GM15510 (cell line): ENCODE measurements around the gene IL10RB.

ENCODE experiments used
- POLR2A ChIP-seq: IDR thresholded peaks from 3 replicates; pipeline ENCODE4 v1.6.1; 2011; ENCODE audit warnings: borderline replicate concordance; ENCODE audit not compliant: insufficient read length; ENCODE audit errors: extremely low read depth

IL10RB gene

GRCh38 chr21:33330726-33331125 lies 64.6 kb downstream of the IL10RB start:
- TF ChIP-seq POLR2A = no peak

GRCh38 chr21:33332143-33332542 lies 66.0 kb downstream of the IL10RB start:
- TF ChIP-seq POLR2A = no peak

- TF ChIP-seq POLR2A = no peak
Measured at GRCh38 chr21:33334191-33334590, 68.0 kb downstream of the IL10RB start.

DNA sequence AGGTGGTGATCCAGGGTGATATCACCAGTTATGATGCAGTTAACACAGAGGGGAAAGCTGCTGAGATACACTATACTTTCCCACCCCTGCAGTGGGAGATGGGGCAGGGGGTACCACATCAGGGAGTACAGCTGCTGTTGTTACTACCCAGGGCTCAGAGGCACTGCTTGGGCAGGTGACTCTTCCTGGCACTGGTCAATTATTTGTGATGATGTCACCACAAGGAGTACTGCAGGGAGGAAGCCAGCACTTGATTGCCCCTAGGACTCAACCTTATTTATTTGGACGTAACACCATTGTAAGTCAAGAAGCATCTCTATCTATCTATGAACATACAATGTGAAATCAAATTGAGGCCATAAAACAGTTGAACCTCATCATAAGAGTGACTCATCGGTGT lies 68.7 kb downstream of the IL10RB start:
- TF ChIP-seq POLR2A = no peak

GRCh38 chr21:33339135-33339534 lies 73.0 kb downstream of the IL10RB start:
- TF ChIP-seq POLR2A = no peak

GRCh38 chr21:33339918-33340317 lies 73.8 kb downstream of the IL10RB start:
- no peak for TF ChIP-seq POLR2A

- no peak for TF ChIP-seq POLR2A
Measured at GRCh38 chr21:33345751-33346238, 79.6 kb downstream of the IL10RB start.
